ENCODE results near the gene TMEM231.

Gene TMEM231

GRCh38 chr16:75567911-75568310, 11.9 kb upstream of the TMEM231 start:
- TF ChIP-seq TAF1 (IDR thresholded peaks at IDR 0.05; ENCODE audit: borderline replicate concordance, insufficient read depth, low read length) (no peak), FOXP2 (optimal IDR thresholded peaks at IDR 0.05; ENCODE audit: borderline replicate concordance, extremely low read depth, extremely low read length, insufficient read depth) (no peak), POLR2AphosphoS5 (IDR thresholded peaks at IDR 0.05; ENCODE audit: low read depth, low read length) (no peak), SIN3A (IDR thresholded peaks at IDR 0.05; ENCODE audit: borderline replicate concordance, insufficient read depth, low read length) (no peak), REST (IDR thresholded peaks at IDR 0.05; ENCODE audit: insufficient read depth in 1 of 2, low read depth in 2 of 2, low read length in 2 of 2) (no peak)

- TF ChIP-seq TAF1 (IDR thresholded peaks at IDR 0.05; ENCODE audit: borderline replicate concordance, insufficient read depth, low read length): no peak
- TF ChIP-seq FOXP2 (optimal IDR thresholded peaks at IDR 0.05; ENCODE audit: borderline replicate concordance, extremely low read depth, extremely low read length, insufficient read depth): no peak
- no peak for TF ChIP-seq POLR2AphosphoS5 (IDR thresholded peaks at IDR 0.05; ENCODE audit: low read depth, low read length)
- TF ChIP-seq REST (IDR thresholded peaks at IDR 0.05; ENCODE audit: insufficient read depth in 1 of 2, low read depth in 2 of 2, low read length in 2 of 2): peak; percentile 52 to 87; a peak in 3 of 4 replicates
Measured at GRCh38 chr16:75566758-75567255, 10.8 kb upstream of the TMEM231 start.

- no peak for TF ChIP-seq FOXP2 (optimal IDR thresholded peaks at IDR 0.05; ENCODE audit: borderline replicate concordance, extremely low read depth, extremely low read length, insufficient read depth)
- no peak for TF ChIP-seq SIN3A (IDR thresholded peaks at IDR 0.05; ENCODE audit: borderline replicate concordance, insufficient read depth, low read length)
- peak; percentile 67 for TF ChIP-seq POLR2AphosphoS5 (IDR thresholded peaks at IDR 0.05; ENCODE audit: low read depth, low read length)
- TF ChIP-seq TAF1 (IDR thresholded peaks at IDR 0.05; ENCODE audit: borderline replicate concordance, insufficient read depth, low read length): no peak
- no peak for TF ChIP-seq REST (IDR thresholded peaks at IDR 0.05; ENCODE audit: insufficient read depth in 1 of 2, low read depth in 2 of 2, low read length in 2 of 2)
Measured at GRCh38 chr16:75566040-75566757, 10.1 kb upstream of the TMEM231 start, which contains the start of gene GABARAPL2. TSS of gene GABARAPL2 (plus strand) at chr16:75566379. CDS start at chr16:75566487, 108 bp downstream.

GRCh38 chr16:75565640-75566039, 9.6 kb upstream of the TMEM231 start:
- no peak for TF ChIP-seq TAF1 (IDR thresholded peaks at IDR 0.05; ENCODE audit: borderline replicate concordance, insufficient read depth, low read length)
- no peak for TF ChIP-seq REST (IDR thresholded peaks at IDR 0.05; ENCODE audit: insufficient read depth in 1 of 2, low read depth in 2 of 2, low read length in 2 of 2)
- no peak for TF ChIP-seq SIN3A (IDR thresholded peaks at IDR 0.05; ENCODE audit: borderline replicate concordance, insufficient read depth, low read length)
- TF ChIP-seq POLR2AphosphoS5 (IDR thresholded peaks at IDR 0.05; ENCODE audit: low read depth, low read length): no peak
- TF ChIP-seq FOXP2 (optimal IDR thresholded peaks at IDR 0.05; ENCODE audit: borderline replicate concordance, extremely low read depth, extremely low read length, insufficient read depth): no peak
